PC-3 (cell line): Measurements from ENCODE around the gene STX11. TPM values are rescaled to one million over a fixed set of nuclear protein-coding genes. Genes with fewer than 3 reads are reported as not detected.

Experiments
- ATAC-seq: fragments of 200-7000 bp; cut with Tn5 transposase; 2 replicates; pipeline ENCODE4 v1.9.1; 2020; ENCODE audit warnings: mild to moderate bottlenecking, moderate library complexity
- BruUV-seq: library from RNA; stranded (reverse); fragments of 400-500 nt; replicated peaks from 2 replicates; lab custom pipeline; 2021; lab: Mats Ljungman, UMichigan
- CTCF ChIA-PET: fragments of 300-600 bp; sonication (Branson Sonifier 250); formaldehyde crosslinking; loops from one replicate; lab custom pipeline; 2022; ENCODE audit warnings: antibody characterized with exemption; lab: Charles Lee
- POLR2A ChIA-PET: fragments of 300-600 bp; sonication (Branson Sonifier 250); formaldehyde crosslinking; loops from one replicate; lab custom pipeline; 2022; ENCODE audit warnings: antibody characterized with exemption; ENCODE audit not compliant: unreplicated experiment; lab: Charles Lee
- DNase-seq: peaks from one replicate; pipeline ENCODE4 v3.0.0-alpha.2; 2015
- H2AFZ ChIP-seq: fragments of 300-600 bp; sonication (generic); 2 replicates; pipeline ENCODE4 v1.6.0; 2016; ENCODE audit warnings: antibody characterized with exemption, low read length
- H3F3A ChIP-seq: fragments of 300-600 bp; sonication (generic); one replicate; pipeline ENCODE4 v1.6.0; 2017; ENCODE audit warnings: antibody characterized with exemption, low read length, control low read depth, mild to moderate bottlenecking; ENCODE audit not compliant: unreplicated experiment
- H3K27ac ChIP-seq: fragments of 300-600 bp; sonication (generic); 2 replicates; pipeline ENCODE4 v1.5.1; 2016; ENCODE audit warnings: mild to moderate bottlenecking, low read length
- H3K27me3 ChIP-seq: fragments of 300-600 bp; sonication (generic); 2 replicates; pipeline ENCODE4 v1.6.1; 2016; ENCODE audit warnings: low read length, mixed read lengths
- H3K36me3 ChIP-seq: fragments of 300-600 bp; sonication (generic); 2 replicates; pipeline ENCODE4 v1.6.1; 2016; ENCODE audit warnings: low read depth, mixed run types, low read length, mixed read lengths
- H3K4me1 ChIP-seq: fragments of 300-600 bp; sonication (generic); 2 replicates; pipeline ENCODE4 v1.5.1; 2016; ENCODE audit warnings: low read length; ENCODE audit not compliant: insufficient read depth
- H3K4me2 ChIP-seq: fragments of 300-600 bp; sonication (generic); 2 replicates; pipeline ENCODE4 v1.6.0; 2016; ENCODE audit warnings: low read length
- H3K4me3 ChIP-seq: fragments of 300-600 bp; sonication (generic); 2 replicates; pipeline ENCODE4 v1.5.1; 2016; ENCODE audit warnings: mild to moderate bottlenecking, low read length, mixed read lengths
- H3K79me2 ChIP-seq: fragments of 300-600 bp; sonication (generic); 2 replicates; pipeline ENCODE4 v1.6.1; 2017; ENCODE audit warnings: low read length, mixed read lengths
- H3K9ac ChIP-seq: fragments of 300-600 bp; sonication (generic); 2 replicates; pipeline ENCODE4 v1.6.0; 2016; ENCODE audit warnings: mild to moderate bottlenecking, low read length
- H3K9me2 ChIP-seq: fragments of 300-600 bp; sonication (generic); replicated peaks from 2 replicates; pipeline ENCODE4 v1.6.1; 2016; ENCODE audit warnings: mixed run types, low read length, mixed read lengths
- H3K9me3 ChIP-seq: fragments of 300-600 bp; sonication (generic); 2 replicates; pipeline ENCODE4 v1.6.1; 2016; ENCODE audit warnings: low read length, mixed read lengths
- H4K20me1 ChIP-seq: fragments of 300-600 bp; sonication (generic); 2 replicates; pipeline ENCODE4 v1.6.1; 2016; ENCODE audit warnings: low read length, mixed read lengths
- EZH2 ChIP-seq: fragments of 300-600 bp; sonication (generic); IDR thresholded peaks from one replicate; pipeline ENCODE4 v1.6.1; 2017; ENCODE audit warnings: antibody characterized with exemption, mild to moderate bottlenecking, low read length; ENCODE audit not compliant: unreplicated experiment
- EZH2phosphoT487 ChIP-seq: fragments of 300-600 bp; sonication (generic); IDR thresholded peaks from 2 replicates; pipeline ENCODE4 v1.6.1; 2018; ENCODE audit warnings: mild to moderate bottlenecking, antibody characterized with exemption, low read length, borderline replicate concordance
- intact Hi-C: fragments of 100-400 bp; cut with micrococcal nuclease; formaldehyde crosslinking; loops from 2 replicates; pipeline ENCODE4 v1.9.0; 2023
- total RNA-seq: library from RNA; depleted of rRNA; stranded (reverse); fragments of >200 nt; gene quantifications from 2 replicates; pipeline ENCODE4 v1.2.3, GENCODE V29; 2014
- TF ChIP-seq, protein P1 (sequence below): fragments of 300-600 bp; sonication (generic); conservative IDR thresholded peaks from 2 replicates; pipeline ENCODE4 v1.5.1; 2017; ENCODE audit warnings: antibody characterized with exemption, low read depth, mild to moderate bottlenecking, low read length

The STX11 gene
- total RNA-seq, 1 experiment from 2014 or later = 1.5 TPM

DNA sequence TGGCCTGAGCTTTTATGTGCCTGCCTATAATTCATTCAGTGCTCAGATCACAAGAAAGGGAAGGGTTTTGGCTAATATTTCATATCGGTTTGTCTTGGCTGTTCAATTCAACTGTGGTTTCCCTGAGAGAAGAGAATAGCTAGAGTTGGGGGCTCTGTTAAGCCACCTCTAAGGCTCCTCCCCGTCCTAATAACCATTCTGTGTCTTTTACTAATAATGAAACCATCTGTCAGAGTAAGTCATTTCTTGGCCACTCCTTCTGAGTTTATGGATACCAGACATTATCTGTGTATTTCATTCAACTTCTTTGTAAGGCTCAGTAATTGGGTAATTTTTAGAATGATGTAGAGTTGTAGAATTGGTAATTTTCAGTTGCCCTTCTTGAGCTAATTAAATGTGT lies 5.2 kb downstream of the STX11 start:
- Histone ChIP-seq H3K4me3 (no peak overlapping the region), H3K9me3 (no peaks in the 10 kb centered on the region), H3K9me2 (no peaks in the 10 kb centered on the region), H3K4me2 (no peak overlapping the region), H2AFZ (no peak overlapping the region), H3K4me1 (peaks cover 19% of the 10 kb centered on the region), H3K9ac (no peak overlapping the region), H3F3A (no peaks in the 10 kb centered on the region), H3K79me2 (no peaks in the 10 kb centered on the region), H3K27ac (no peak overlapping the region), H3K27me3 (no peaks in the 10 kb centered on the region), H3K36me3 (no peaks in the 10 kb centered on the region), H4K20me1 (no peaks in the 10 kb centered on the region)
- BruUV-seq = no TSS peak
- ChIA-PET CTCF (no interaction called here), POLR2A (no interaction called here)
- TF ChIP-seq, protein P1, sequence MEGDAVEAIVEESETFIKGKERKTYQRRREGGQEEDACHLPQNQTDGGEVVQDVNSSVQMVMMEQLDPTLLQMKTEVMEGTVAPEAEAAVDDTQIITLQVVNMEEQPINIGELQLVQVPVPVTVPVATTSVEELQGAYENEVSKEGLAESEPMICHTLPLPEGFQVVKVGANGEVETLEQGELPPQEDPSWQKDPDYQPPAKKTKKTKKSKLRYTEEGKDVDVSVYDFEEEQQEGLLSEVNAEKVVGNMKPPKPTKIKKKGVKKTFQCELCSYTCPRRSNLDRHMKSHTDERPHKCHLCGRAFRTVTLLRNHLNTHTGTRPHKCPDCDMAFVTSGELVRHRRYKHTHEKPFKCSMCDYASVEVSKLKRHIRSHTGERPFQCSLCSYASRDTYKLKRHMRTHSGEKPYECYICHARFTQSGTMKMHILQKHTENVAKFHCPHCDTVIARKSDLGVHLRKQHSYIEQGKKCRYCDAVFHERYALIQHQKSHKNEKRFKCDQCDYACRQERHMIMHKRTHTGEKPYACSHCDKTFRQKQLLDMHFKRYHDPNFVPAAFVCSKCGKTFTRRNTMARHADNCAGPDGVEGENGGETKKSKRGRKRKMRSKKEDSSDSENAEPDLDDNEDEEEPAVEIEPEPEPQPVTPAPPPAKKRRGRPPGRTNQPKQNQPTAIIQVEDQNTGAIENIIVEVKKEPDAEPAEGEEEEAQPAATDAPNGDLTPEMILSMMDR = no peak
- TF ChIP-seq EZH2phosphoT487 (no peak), EZH2 (no peak)
- DNase-seq = no peak
- intact Hi-C loops = no loop called here
- ATAC-seq = no peak

DNA sequence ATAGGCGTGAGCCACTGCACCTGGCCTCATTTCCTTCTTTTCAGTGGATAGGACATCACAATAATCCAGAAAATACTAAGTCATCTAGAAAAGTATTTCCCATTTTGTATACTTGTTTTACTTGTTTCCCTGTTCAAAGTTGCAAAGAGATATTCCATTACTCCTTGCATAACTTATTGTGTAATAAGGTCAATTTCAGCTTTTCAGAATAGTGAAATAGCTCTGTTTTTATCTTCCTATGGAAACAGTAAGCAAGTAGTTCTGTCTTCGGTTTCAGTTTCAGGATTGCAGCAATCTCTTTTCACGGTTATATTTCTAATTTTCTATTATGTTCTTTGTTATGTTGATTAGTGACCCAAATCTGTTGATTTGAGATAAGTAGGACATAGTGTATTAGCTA lies 6.0 kb downstream of the STX11 start:
- H3F3A ChIP-seq = no peaks in the 10 kb centered on the region
- BruUV-seq = no TSS peak
- no peak overlapping the region for H3K4me2 ChIP-seq
- no peaks in the 10 kb centered on the region for H3K9me2 ChIP-seq
- no peak overlapping the region for H3K27ac ChIP-seq
- H3K9ac ChIP-seq = no peak overlapping the region
- no peak overlapping the region for H3K4me3 ChIP-seq
- no peaks in the 10 kb centered on the region for H3K27me3 ChIP-seq
- peaks cover 15% of the 10 kb centered on the region for H3K4me1 ChIP-seq
- no peaks in the 10 kb centered on the region for H3K79me2 ChIP-seq
- DNase-seq (no peak), ATAC-seq (no peak)
- TF ChIP-seq EZH2phosphoT487 (no peak), EZH2 (no peak)
- TF ChIP-seq, protein P1 = no peak
- no peaks in the 10 kb centered on the region for H4K20me1 ChIP-seq
- ChIA-PET POLR2A (no interaction called here), CTCF (no interaction called here)
- no peaks in the 10 kb centered on the region for H3K9me3 ChIP-seq
- intact Hi-C loops = no loop called here
- no peak overlapping the region for H2AFZ ChIP-seq
- no peaks in the 10 kb centered on the region for H3K36me3 ChIP-seq

DNA sequence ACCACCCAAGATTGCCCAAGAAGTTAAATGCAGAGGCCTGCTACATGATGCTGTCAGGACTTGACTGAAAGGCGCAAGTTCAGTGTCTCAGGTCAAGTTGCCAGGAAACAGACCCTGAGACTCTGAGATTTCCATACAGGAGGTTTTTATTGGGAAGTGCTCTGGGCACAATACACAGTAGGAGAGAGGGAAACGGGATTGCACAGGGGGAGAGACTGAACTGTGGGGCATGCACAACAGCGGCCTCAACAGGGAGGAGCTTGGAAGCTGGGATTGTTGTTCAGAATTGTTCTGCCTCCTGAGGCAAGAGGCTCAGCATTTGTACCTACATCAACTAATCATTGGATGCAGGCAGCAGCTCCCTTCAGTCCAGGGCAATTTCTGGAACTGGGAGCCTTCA lies 6.7 kb downstream of the STX11 start:
- no peak for ATAC-seq
- intact Hi-C loops = no loop called here
- H3K4me2 ChIP-seq = no peak overlapping the region
- TF ChIP-seq, protein P1 = no peak
- TF ChIP-seq EZH2 (no peak), EZH2phosphoT487 (no peak)
- H3K9me2 ChIP-seq = no peaks in the 10 kb centered on the region
- H3K4me1 ChIP-seq = peaks cover 11% of the 10 kb centered on the region
- no peak overlapping the region for H3K27ac ChIP-seq
- H3K36me3 ChIP-seq = no peaks in the 10 kb centered on the region
- no peaks in the 10 kb centered on the region for H4K20me1 ChIP-seq
- H3K79me2 ChIP-seq = no peaks in the 10 kb centered on the region
- no peaks in the 10 kb centered on the region for H3F3A ChIP-seq
- CTCF ChIA-PET = no interaction called here
- no peaks in the 10 kb centered on the region for H3K27me3 ChIP-seq
- POLR2A ChIA-PET = no interaction called here
- no peaks in the 10 kb centered on the region for H3K9me3 ChIP-seq
- no peak overlapping the region for H3K9ac ChIP-seq
- BruUV-seq = no TSS peak
- no peak for DNase-seq
- H3K4me3 ChIP-seq = no peak overlapping the region
- no peak overlapping the region for H2AFZ ChIP-seq
